NCI-H2227 treated with DMSO at 0.1 percent for 48 hours (cell line): ENCODE data around the gene SLC25A13.
A peak's percentile ranks its signal among the peaks of the same experiment; 100 is the strongest.

Experiments
- DNase-seq: peaks from one replicate; lab custom pipeline; 2025; lab: John Stamatoyannopoulos, UW

The SLC25A13 gene

GRCh38 chr7:96203786-96204185 lies 118.1 kb downstream of the SLC25A13 start:
- DNase-seq = no peak

- DNase-seq = no peak
Measured at GRCh38 chr7:96202102-96202501, 119.8 kb downstream of the SLC25A13 start.

- DNase-seq = no peak
Measured at GRCh38 chr7:96200740-96201139, 121.2 kb downstream of the SLC25A13 start.

GRCh38 chr7:96199421-96199820 lies 122.5 kb downstream of the SLC25A13 start:
- no peak for DNase-seq

- DNase-seq = no peak
Measured at GRCh38 chr7:96198047-96198636, 123.8 kb downstream of the SLC25A13 start.

GRCh38 chr7:96196676-96197075 lies 125.2 kb downstream of the SLC25A13 start:
- DNase-seq = no peak

- no peak for DNase-seq
Measured at GRCh38 chr7:96189129-96189820, 132.6 kb downstream of the SLC25A13 start.

GRCh38 chr7:96188591-96188991 lies 133.3 kb downstream of the SLC25A13 start:
- no peak for DNase-seq

GRCh38 chr7:96188174-96188581 lies 133.7 kb downstream of the SLC25A13 start:
- peak; percentile 35 for DNase-seq

GRCh38 chr7:96187735-96188134 lies 134.2 kb downstream of the SLC25A13 start:
- peak; percentile 35 for DNase-seq

- no peak for DNase-seq
Measured at GRCh38 chr7:96184783-96185182, 137.1 kb downstream of the SLC25A13 start.

- no peak for DNase-seq
Measured at GRCh38 chr7:96183163-96183670, 138.7 kb downstream of the SLC25A13 start.

- no peak for DNase-seq
Measured at GRCh38 chr7:96182424-96183158, 139.3 kb downstream of the SLC25A13 start.

GRCh38 chr7:96181174-96181573 lies 140.7 kb downstream of the SLC25A13 start:
- DNase-seq = no peak

- no peak for DNase-seq
Measured at GRCh38 chr7:96179837-96180236, 142.1 kb downstream of the SLC25A13 start.

- no peak for DNase-seq
Measured at GRCh38 chr7:96179341-96179740, 142.6 kb downstream of the SLC25A13 start.

- DNase-seq = no peak
Measured at GRCh38 chr7:96178581-96178980, 143.3 kb downstream of the SLC25A13 start.

GRCh38 chr7:96177353-96177752 lies 144.5 kb downstream of the SLC25A13 start:
- DNase-seq = no peak

- no peak for DNase-seq
Measured at GRCh38 chr7:96174812-96175211, 147.1 kb downstream of the SLC25A13 start.

GRCh38 chr7:96173781-96174180 lies 148.1 kb downstream of the SLC25A13 start:
- no peak for DNase-seq

GRCh38 chr7:96169439-96169838 lies 152.5 kb downstream of the SLC25A13 start:
- DNase-seq = no peak

- DNase-seq = no peak
Measured at GRCh38 chr7:96167424-96167823, 154.5 kb downstream of the SLC25A13 start.

GRCh38 chr7:96161897-96162296 lies 160.0 kb downstream of the SLC25A13 start:
- no peak for DNase-seq
